Esophagus squamous epithelium (tissue), 4 donors: ENCODE data around the gene GPR176.

Source experiments
- POLR2A ChIP-seq, 4 donors: fragments of 450-650 bp; IDR thresholded peaks; one replicate each; pipeline ENCODE4 v1.6.1; 2017; ENCODE audit warnings: antibody characterized with exemption in 4 of 4, mild to moderate bottlenecking in 4 of 4, moderate library complexity in 3 of 4
- TF ChIP-seq, protein P1 (sequence below), 6 experiments: fragments of 450-650 bp in 4 of 6; fragments of 200-600 bp in 2 of 6; sonication (generic) in 2 of 6; IDR thresholded peaks; one replicate each; pipeline ENCODE4 v1.5.1; 2016 to 2019; ENCODE audit warnings: antibody characterized with exemption in 6 of 6, mild to moderate bottlenecking in 4 of 6, moderate library complexity in 4 of 6

DNA sequence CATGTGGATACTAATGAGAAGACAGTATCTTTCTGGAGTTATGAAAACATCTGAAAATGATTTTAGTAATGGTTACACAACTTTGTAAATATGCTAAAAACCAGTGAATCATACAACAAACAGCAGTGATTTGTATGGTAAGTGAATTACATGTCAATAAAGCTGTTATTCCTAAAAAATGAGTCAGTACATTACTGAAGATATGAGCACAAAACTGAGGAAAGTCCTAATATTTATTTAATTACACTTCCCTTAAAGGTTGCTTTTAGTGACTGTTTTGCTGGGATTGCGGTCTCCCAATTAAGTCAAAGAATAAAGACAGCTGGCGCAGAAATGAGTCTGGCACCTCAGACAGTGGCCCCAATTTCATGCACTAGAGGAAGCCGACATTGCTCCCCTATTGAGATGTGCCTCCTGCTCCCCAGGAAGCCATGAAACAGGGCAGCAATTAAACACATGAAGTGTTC lies 86.5 kb downstream of the GPR176 start:
- TF ChIP-seq, protein P1, sequence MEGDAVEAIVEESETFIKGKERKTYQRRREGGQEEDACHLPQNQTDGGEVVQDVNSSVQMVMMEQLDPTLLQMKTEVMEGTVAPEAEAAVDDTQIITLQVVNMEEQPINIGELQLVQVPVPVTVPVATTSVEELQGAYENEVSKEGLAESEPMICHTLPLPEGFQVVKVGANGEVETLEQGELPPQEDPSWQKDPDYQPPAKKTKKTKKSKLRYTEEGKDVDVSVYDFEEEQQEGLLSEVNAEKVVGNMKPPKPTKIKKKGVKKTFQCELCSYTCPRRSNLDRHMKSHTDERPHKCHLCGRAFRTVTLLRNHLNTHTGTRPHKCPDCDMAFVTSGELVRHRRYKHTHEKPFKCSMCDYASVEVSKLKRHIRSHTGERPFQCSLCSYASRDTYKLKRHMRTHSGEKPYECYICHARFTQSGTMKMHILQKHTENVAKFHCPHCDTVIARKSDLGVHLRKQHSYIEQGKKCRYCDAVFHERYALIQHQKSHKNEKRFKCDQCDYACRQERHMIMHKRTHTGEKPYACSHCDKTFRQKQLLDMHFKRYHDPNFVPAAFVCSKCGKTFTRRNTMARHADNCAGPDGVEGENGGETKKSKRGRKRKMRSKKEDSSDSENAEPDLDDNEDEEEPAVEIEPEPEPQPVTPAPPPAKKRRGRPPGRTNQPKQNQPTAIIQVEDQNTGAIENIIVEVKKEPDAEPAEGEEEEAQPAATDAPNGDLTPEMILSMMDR (IDR thresholded peaks at IDR 0.05): no peak
- no peak for TF ChIP-seq POLR2A (IDR thresholded peaks at IDR 0.05)
